Activated T-cell treated with anti-CD3 and anti-CD28 coated beads, Interleukin-2, amount 50 U/mL, for 24 hours (primary cell): ENCODE results near the gene SLC9A7.

Source experiments
- DNase-seq: peaks from one replicate; pipeline ENCODE4 v3.0.0-alpha.2; 2020
- H3K27ac Mint-ChIP-seq: 2 replicates; pipeline ENCODE4 v1.8.0; 2020; ENCODE audit warnings: mild to moderate bottlenecking, mixed read lengths
- H3K27me3 Mint-ChIP-seq: 2 replicates; pipeline ENCODE4 v1.8.0; 2020; ENCODE audit warnings: mixed read lengths
- H3K36me3 Mint-ChIP-seq: 2 replicates; pipeline ENCODE4 v1.8.0; 2020; ENCODE audit warnings: low read depth, mixed read lengths
- H3K4me1 Mint-ChIP-seq: 2 replicates; pipeline ENCODE4 v1.8.0; 2020; ENCODE audit warnings: low read depth, mixed read lengths
- H3K4me3 Mint-ChIP-seq: 2 replicates; pipeline ENCODE4 v1.8.0; 2020; ENCODE audit warnings: mild to moderate bottlenecking, moderate library complexity, mixed read lengths
- H3K9me3 Mint-ChIP-seq: 2 replicates; pipeline ENCODE4 v1.8.0; 2020; ENCODE audit warnings: mixed read lengths

The SLC9A7 gene

GRCh38 chrX:46698691-46699090 lies 60.2 kb downstream of the SLC9A7 start:
- DNase-seq = no peak
- Mint-ChIP-seq H3K27ac (no peak overlapping the region), H3K9me3 (no peaks in the 10 kb centered on the region), H3K36me3 (no peaks in the 10 kb centered on the region), H3K27me3 (peaks cover 20% of the 10 kb centered on the region), H3K4me1 (peaks cover 15% of the 10 kb centered on the region), H3K4me3 (no peak overlapping the region)

GRCh38 chrX:46695491-46695890 lies 63.4 kb downstream of the SLC9A7 start:
- H3K4me3 Mint-ChIP-seq = no peak overlapping the region
- H3K9me3 Mint-ChIP-seq = no peaks in the 10 kb centered on the region
- no peak overlapping the region for H3K27ac Mint-ChIP-seq
- H3K27me3 Mint-ChIP-seq = peaks cover 38% of the 10 kb centered on the region
- no peak for DNase-seq
- no peaks in the 10 kb centered on the region for H3K36me3 Mint-ChIP-seq
- H3K4me1 Mint-ChIP-seq = peaks cover 7% of the 10 kb centered on the region

- Mint-ChIP-seq H3K27me3 (peaks cover 44% of the 10 kb centered on the region), H3K4me1 (peaks cover 6% of the 10 kb centered on the region), H3K4me3 (no peak overlapping the region), H3K27ac (no peak overlapping the region), H3K9me3 (no peaks in the 10 kb centered on the region), H3K36me3 (no peaks in the 10 kb centered on the region)
- no peak for DNase-seq
Observed at GRCh38 chrX:46694549-46694948, 64.4 kb downstream of the SLC9A7 start.

GRCh38 chrX:46693149-46693548 lies 65.8 kb downstream of the SLC9A7 start:
- no peak overlapping the region for H3K4me3 Mint-ChIP-seq
- no peaks in the 10 kb centered on the region for H3K9me3 Mint-ChIP-seq
- H3K27me3 Mint-ChIP-seq = peaks cover 51% of the 10 kb centered on the region
- H3K36me3 Mint-ChIP-seq = no peaks in the 10 kb centered on the region
- no peak for DNase-seq
- no peaks in the 10 kb centered on the region for H3K4me1 Mint-ChIP-seq
- H3K27ac Mint-ChIP-seq = no peak overlapping the region

- DNase-seq = no peak
- Mint-ChIP-seq H3K36me3 (no peaks in the 10 kb centered on the region), H3K27ac (no peak overlapping the region), H3K9me3 (no peaks in the 10 kb centered on the region), H3K4me3 (no peak overlapping the region), H3K27me3 (peaks cover 68% of the 10 kb centered on the region), H3K4me1 (peaks cover 6% of the 10 kb centered on the region)
Observed at GRCh38 chrX:46690818-46691217, 68.1 kb downstream of the SLC9A7 start.

- Mint-ChIP-seq H3K36me3 (no peaks in the 10 kb centered on the region), H3K4me3 (no peak overlapping the region), H3K9me3 (no peaks in the 10 kb centered on the region), H3K27ac (no peak overlapping the region), H3K4me1 (peaks cover 9% of the 10 kb centered on the region), H3K27me3 (peaks cover 64% of the 10 kb centered on the region)
- no peak for DNase-seq
Observed at GRCh38 chrX:46687619-46688018, 71.3 kb downstream of the SLC9A7 start.

- Mint-ChIP-seq H3K4me1 (peaks cover 9% of the 10 kb centered on the region), H3K9me3 (no peaks in the 10 kb centered on the region), H3K27me3 (peaks cover 54% of the 10 kb centered on the region), H3K36me3 (no peaks in the 10 kb centered on the region), H3K27ac (no peak overlapping the region), H3K4me3 (no peak overlapping the region)
- DNase-seq = no peak
Observed at GRCh38 chrX:46686003-46686645, 72.8 kb downstream of the SLC9A7 start.

GRCh38 chrX:46683048-46683447 lies 75.9 kb downstream of the SLC9A7 start:
- Mint-ChIP-seq H3K9me3 (no peaks in the 10 kb centered on the region), H3K4me1 (peaks cover 9% of the 10 kb centered on the region), H3K36me3 (peaks cover 6% of the 10 kb centered on the region), H3K27ac (no peak overlapping the region), H3K27me3 (peaks cover 47% of the 10 kb centered on the region), H3K4me3 (no peak overlapping the region)
- no peak for DNase-seq

- Mint-ChIP-seq H3K36me3 (peaks cover 6% of the 10 kb centered on the region), H3K4me1 (peaks cover 11% of the 10 kb centered on the region), H3K4me3 (no peak overlapping the region), H3K27ac (no peak overlapping the region), H3K27me3 (peaks cover 48% of the 10 kb centered on the region), H3K9me3 (no peaks in the 10 kb centered on the region)
- no peak for DNase-seq
Observed at GRCh38 chrX:46681849-46682248, 77.1 kb downstream of the SLC9A7 start.

- Mint-ChIP-seq H3K27me3 (peaks cover 41% of the 10 kb centered on the region), H3K4me3 (no peak overlapping the region)
Observed at GRCh38 chrX:46678232-46678631, 80.7 kb downstream of the SLC9A7 start.

GRCh38 chrX:46676399-46677356 lies 82.2 kb downstream of the SLC9A7 start:
- Mint-ChIP-seq H3K4me3 (no peak overlapping the region), H3K4me1 (peaks cover 9% of the 10 kb centered on the region), H3K36me3 (peaks cover 14% of the 10 kb centered on the region), H3K27me3 (peaks cover 47% of the 10 kb centered on the region), H3K27ac (peak overlapping the region; percentile 14), H3K9me3 (no peaks in the 10 kb centered on the region)
- no peak for DNase-seq

More at GRCh38 chrX:46678232-46678631, 80.7 kb downstream of the SLC9A7 start:
- H3K27ac Mint-ChIP-seq = no peak overlapping the region
- peaks cover 9% of the 10 kb centered on the region for H3K4me1 Mint-ChIP-seq
- no peak for DNase-seq
- peaks cover 8% of the 10 kb centered on the region for H3K36me3 Mint-ChIP-seq
- no peaks in the 10 kb centered on the region for H3K9me3 Mint-ChIP-seq

GRCh38 chrX:46673620-46674359 lies 85.1 kb downstream of the SLC9A7 start:
- no peak for DNase-seq
- Mint-ChIP-seq H3K4me1 (peaks cover 9% of the 10 kb centered on the region), H3K27ac (no peak overlapping the region), H3K9me3 (no peaks in the 10 kb centered on the region), H3K27me3 (peaks cover 48% of the 10 kb centered on the region), H3K36me3 (peaks cover 18% of the 10 kb centered on the region), H3K4me3 (no peak overlapping the region)

GRCh38 chrX:46670316-46670715 lies 88.6 kb downstream of the SLC9A7 start:
- H3K9me3 Mint-ChIP-seq = no peaks in the 10 kb centered on the region

GRCh38 chrX:46666831-46667230 lies 92.1 kb downstream of the SLC9A7 start:
- DNase-seq = no peak
- Mint-ChIP-seq H3K4me3 (no peak overlapping the region), H3K9me3 (no peaks in the 10 kb centered on the region), H3K4me1 (peaks cover 24% of the 10 kb centered on the region), H3K27me3 (peaks cover 37% of the 10 kb centered on the region), H3K36me3 (peaks cover 34% of the 10 kb centered on the region), H3K27ac (no peak overlapping the region)

More at GRCh38 chrX:46670316-46670715, 88.6 kb downstream of the SLC9A7 start:
- DNase-seq = no peak
- Mint-ChIP-seq H3K4me1 (peaks cover 12% of the 10 kb centered on the region), H3K36me3 (peaks cover 27% of the 10 kb centered on the region), H3K27ac (no peak overlapping the region), H3K4me3 (no peak overlapping the region), H3K27me3 (peaks cover 39% of the 10 kb centered on the region)
